Stimulated activated CD4-positive, alpha-beta T cell treated with anti-CD3 and anti-CD28 coated beads, Interleukin-15, amount 100 ng/mL, for 48 hours (primary cell): ENCODE data around the gene ZNRF4.

ENCODE experiments used
- DNase-seq, 2 donors: peaks; one replicate each; pipeline ENCODE4 v3.0.0-alpha.2; 2020; ENCODE audit warnings: low read depth in 2 of 2

ZNRF4 gene

DNA sequence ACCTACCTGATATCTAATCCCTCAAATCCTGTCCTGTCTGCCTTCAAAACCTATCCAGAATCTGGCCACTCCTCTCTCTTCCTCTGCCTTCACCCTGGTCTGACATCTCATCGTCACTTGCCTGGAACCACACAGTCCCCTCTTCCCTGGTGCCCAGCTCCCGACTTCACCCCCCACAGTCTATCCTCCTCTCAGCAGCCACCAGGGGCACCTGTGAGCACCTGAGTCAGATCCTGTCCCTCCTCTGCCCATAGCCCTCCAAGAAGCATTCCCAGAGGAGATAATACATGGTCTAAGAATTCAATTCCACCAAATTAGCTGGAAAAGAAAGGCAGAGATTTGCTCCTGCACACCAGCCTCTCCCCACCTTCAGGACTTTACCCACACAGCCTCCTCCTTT, 48.9 kb downstream of the ZNRF4 start:
- no peak for DNase-seq
